ENCODE measurements around the gene FERMT3. TPM values are rescaled to one million over a fixed set of nuclear protein-coding genes. Genes with fewer than 3 reads are reported as not detected.
A peak's percentile ranks its signal among the peaks of the same experiment; 100 is the strongest.

FERMT3 gene
- total and polyA plus RNA-seq, 2 of the 13 experiments (the other 11 are each of a cell fraction or from before 2014, with no cell fraction given): 0.29 TPM; not detected in 1

DNA sequence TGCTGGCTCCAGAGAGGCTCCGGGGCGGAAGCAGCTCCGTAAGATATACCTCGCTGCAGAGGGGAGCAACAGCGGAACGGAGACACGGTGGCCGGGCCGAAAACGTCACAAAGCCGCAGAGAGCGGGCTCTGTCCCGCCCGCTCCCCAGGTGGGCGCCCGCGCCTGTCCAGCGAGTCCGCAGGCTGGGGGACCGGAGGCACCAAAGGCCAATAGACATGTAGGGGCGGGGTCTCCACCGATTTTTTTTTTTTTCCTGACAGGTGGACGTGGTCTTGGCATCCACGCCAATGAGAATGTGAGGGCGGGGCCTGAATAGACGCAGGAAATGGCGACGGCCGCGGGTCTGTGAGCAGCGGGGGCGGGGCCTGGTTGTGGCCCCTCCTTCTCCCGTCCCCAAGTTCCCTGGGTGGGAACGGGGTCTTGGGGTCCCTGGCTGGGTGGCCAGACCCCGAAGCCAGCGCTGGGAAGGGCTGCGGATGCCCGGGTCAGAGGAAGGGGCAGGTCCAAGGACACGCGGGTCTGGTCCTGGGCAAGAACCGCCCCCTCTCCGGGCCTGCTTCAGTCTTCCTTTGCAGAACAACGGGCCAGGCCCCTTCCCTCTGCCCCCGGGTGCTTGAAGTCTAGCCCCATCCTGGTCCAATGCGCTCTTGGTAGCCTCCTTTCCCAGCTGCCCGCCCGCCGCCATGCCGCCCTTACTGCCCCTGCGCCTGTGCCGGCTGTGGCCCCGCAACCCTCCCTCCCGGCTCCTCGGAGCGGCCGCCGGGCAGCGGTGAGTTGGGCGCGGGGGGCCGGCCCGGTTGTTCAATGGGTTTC is 23.9 kb downstream of the FERMT3 start, which contains the start of gene DNAJC4 (continued):
- TF ChIP-seq, protein P1, sequence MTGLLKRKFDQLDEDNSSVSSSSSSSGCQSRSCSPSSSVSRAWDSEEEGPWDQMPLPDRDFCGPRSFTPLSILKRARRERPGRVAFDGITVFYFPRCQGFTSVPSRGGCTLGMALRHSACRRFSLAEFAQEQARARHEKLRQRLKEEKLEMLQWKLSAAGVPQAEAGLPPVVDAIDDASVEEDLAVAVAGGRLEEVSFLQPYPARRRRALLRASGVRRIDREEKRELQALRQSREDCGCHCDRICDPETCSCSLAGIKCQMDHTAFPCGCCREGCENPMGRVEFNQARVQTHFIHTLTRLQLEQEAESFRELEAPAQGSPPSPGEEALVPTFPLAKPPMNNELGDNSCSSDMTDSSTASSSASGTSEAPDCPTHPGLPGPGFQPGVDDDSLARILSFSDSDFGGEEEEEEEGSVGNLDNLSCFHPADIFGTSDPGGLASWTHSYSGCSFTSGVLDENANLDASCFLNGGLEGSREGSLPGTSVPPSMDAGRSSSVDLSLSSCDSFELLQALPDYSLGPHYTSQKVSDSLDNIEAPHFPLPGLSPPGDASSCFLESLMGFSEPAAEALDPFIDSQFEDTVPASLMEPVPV (CRISPR knock-in tag; IDR thresholded peaks at IDR 0.05): peak; percentile 98
- TF ChIP-seq AGO2 (optimal IDR thresholded peaks at IDR 0.05; ENCODE audit: low read depth, low read length) (peak; percentile 85), ZNF160 (CRISPR knock-in tag; IDR thresholded peaks at IDR 0.05) (no peak), ZNF547 (CRISPR knock-in tag; IDR thresholded peaks at IDR 0.05) (peak; percentile 61; the same call in 1 of the 2 replicates), ZNF33B (CRISPR knock-in tag; IDR thresholded peaks at IDR 0.05) (0 out of 2 replicates have a peak, but pooled peaks have one; percentile 9), KMT2A (CRISPR knock-in tag; IDR thresholded peaks at IDR 0.05) (0 out of 2 replicates have a peak, but pooled peaks have one; percentile 32), KAT2B (IDR thresholded peaks at IDR 0.05; ENCODE audit: borderline replicate concordance, low read depth, low read length) (no peak), POLR2A (IDR thresholded peaks at IDR 0.05; ENCODE audit: insufficient read depth in 1 of 2, low read depth in 2 of 2, low read length in 2 of 2) (peak in 1 of 2 experiments; percentile 27; a peak in 1 of 4 replicates), RFXAP (CRISPR knock-in tag; IDR thresholded peaks at IDR 0.05; ENCODE audit: borderline replicate concordance) (peak; percentile 23; the same call in 1 of the 2 replicates), RBFOX2 (IDR thresholded peaks at IDR 0.05; ENCODE audit: low read depth, low read length) (peak; percentile 87), TMF1 (CRISPR knock-in tag; IDR thresholded peaks at IDR 0.05; ENCODE audit: low read depth) (peak; percentile 82; the same call in 1 of the 2 replicates), KDM6A (CRISPR knock-in tag; IDR thresholded peaks at IDR 0.05; ENCODE audit: low read depth) (no peak), TAF1 (CRISPR knock-in tag; IDR thresholded peaks at IDR 0.05) (peak; percentile 65), JUN (CRISPR knock-in tag; IDR thresholded peaks at IDR 0.05) (no peak), THAP11 (CRISPR knock-in tag; IDR thresholded peaks at IDR 0.05) (peak; percentile 54), CREM (IDR thresholded peaks at IDR 0.05) (peak; percentile 64), CREM (CRISPR knock-in tag; IDR thresholded peaks at IDR 0.05) (no peak)
- TF ChIP-seq, protein P2, sequence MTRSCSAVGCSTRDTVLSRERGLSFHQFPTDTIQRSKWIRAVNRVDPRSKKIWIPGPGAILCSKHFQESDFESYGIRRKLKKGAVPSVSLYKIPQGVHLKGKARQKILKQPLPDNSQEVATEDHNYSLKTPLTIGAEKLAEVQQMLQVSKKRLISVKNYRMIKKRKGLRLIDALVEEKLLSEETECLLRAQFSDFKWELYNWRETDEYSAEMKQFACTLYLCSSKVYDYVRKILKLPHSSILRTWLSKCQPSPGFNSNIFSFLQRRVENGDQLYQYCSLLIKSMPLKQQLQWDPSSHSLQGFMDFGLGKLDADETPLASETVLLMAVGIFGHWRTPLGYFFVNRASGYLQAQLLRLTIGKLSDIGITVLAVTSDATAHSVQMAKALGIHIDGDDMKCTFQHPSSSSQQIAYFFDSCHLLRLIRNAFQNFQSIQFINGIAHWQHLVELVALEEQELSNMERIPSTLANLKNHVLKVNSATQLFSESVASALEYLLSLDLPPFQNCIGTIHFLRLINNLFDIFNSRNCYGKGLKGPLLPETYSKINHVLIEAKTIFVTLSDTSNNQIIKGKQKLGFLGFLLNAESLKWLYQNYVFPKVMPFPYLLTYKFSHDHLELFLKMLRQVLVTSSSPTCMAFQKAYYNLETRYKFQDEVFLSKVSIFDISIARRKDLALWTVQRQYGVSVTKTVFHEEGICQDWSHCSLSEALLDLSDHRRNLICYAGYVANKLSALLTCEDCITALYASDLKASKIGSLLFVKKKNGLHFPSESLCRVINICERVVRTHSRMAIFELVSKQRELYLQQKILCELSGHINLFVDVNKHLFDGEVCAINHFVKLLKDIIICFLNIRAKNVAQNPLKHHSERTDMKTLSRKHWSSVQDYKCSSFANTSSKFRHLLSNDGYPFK (CRISPR knock-in tag; IDR thresholded peaks at IDR 0.05; ENCODE audit: borderline replicate concordance): peak; percentile 61; the same call in 1 of the 2 replicates
- TF ChIP-seq, protein P3, sequence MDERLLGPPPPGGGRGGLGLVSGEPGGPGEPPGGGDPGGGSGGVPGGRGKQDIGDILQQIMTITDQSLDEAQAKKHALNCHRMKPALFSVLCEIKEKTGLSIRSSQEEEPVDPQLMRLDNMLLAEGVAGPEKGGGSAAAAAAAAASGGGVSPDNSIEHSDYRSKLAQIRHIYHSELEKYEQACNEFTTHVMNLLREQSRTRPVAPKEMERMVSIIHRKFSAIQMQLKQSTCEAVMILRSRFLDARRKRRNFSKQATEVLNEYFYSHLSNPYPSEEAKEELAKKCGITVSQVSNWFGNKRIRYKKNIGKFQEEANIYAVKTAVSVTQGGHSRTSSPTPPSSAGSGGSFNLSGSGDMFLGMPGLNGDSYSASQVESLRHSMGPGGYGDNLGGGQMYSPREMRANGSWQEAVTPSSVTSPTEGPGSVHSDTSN (CRISPR knock-in tag; IDR thresholded peaks at IDR 0.05): 0 out of 2 replicates have a peak, but pooled peaks have one; percentile 26
- TF ChIP-seq, protein P4, sequence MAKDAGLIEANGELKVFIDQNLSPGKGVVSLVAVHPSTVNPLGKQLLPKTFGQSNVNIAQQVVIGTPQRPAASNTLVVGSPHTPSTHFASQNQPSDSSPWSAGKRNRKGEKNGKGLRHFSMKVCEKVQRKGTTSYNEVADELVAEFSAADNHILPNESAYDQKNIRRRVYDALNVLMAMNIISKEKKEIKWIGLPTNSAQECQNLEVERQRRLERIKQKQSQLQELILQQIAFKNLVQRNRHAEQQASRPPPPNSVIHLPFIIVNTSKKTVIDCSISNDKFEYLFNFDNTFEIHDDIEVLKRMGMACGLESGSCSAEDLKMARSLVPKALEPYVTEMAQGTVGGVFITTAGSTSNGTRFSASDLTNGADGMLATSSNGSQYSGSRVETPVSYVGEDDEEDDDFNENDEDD (CRISPR knock-in tag; IDR thresholded peaks at IDR 0.05; ENCODE audit: borderline replicate concordance): peak; percentile 25; the same call in 1 of the 2 replicates
- TF ChIP-seq, protein P5, sequence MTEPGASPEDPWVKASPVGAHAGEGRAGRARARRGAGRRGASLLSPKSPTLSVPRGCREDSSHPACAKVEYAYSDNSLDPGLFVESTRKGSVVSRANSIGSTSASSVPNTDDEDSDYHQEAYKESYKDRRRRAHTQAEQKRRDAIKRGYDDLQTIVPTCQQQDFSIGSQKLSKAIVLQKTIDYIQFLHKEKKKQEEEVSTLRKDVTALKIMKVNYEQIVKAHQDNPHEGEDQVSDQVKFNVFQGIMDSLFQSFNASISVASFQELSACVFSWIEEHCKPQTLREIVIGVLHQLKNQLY (CRISPR knock-in tag; IDR thresholded peaks at IDR 0.05): no peak
